HG03066 (cell line): ENCODE measurements around the gene LAYN.

Experiments used
- ATAC-seq: cut with Tn5 transposase; IDR thresholded peaks from one replicate; pipeline ENCODE4 v1.9.1; 2021; ENCODE audit warnings: low read depth; ENCODE audit not compliant: unreplicated experiment

LAYN gene

GRCh38 chr11:111531136-111531535 lies 9.4 kb upstream of the LAYN start:
- no peak for ATAC-seq

GRCh38 chr11:111531687-111532364 lies 8.7 kb upstream of the LAYN start:
- ATAC-seq: no peak

- ATAC-seq: no peak
Measured at GRCh38 chr11:111532365-111532709, 8.2 kb upstream of the LAYN start.

- ATAC-seq: no peak
Measured at GRCh38 chr11:111535281-111535680, 5.2 kb upstream of the LAYN start.

DNA sequence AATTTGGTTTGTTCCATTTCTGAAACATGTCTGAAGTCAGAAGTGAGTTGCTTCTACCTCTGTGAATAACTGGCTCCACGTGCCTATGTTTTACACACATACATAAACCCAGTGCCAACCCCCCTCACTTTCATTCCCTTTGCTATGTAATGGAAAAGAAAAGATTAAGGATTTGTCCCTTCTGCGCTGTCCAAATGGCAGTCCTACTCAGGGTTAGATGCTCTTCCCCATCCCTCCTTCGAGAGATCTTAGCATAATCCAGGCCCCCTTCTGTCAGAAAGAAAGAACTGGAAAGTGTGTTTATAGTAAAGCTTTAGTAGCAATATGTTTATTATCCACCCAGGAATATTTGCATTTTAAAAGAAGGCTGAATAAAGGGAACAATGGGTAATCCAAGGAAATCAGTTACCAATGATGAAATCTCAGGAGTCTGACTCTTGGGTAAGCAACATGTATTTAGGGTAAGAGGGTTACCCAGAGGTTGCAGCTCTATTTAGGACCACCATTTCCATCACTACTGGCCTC lies 3.1 kb upstream of the LAYN start:
- ATAC-seq: no peak

- ATAC-seq: no peak
Measured at GRCh38 chr11:111538407-111539114, 2.0 kb upstream of the LAYN start.

- ATAC-seq: no peak
Measured at GRCh38 chr11:111539426-111540113, 950 bp upstream of the LAYN start.

- ATAC-seq: no peak
Measured at GRCh38 chr11:111540937-111541253, 375 bp downstream of the LAYN start.

GRCh38 chr11:111541254-111542061 lies 938 bp downstream of the LAYN start:
- ATAC-seq: no peak

GRCh38 chr11:111542606-111543275 lies 2.2 kb downstream of the LAYN start:
- no peak for ATAC-seq

- ATAC-seq: no peak
Measured at GRCh38 chr11:111548525-111548924, 8.0 kb downstream of the LAYN start.

DNA sequence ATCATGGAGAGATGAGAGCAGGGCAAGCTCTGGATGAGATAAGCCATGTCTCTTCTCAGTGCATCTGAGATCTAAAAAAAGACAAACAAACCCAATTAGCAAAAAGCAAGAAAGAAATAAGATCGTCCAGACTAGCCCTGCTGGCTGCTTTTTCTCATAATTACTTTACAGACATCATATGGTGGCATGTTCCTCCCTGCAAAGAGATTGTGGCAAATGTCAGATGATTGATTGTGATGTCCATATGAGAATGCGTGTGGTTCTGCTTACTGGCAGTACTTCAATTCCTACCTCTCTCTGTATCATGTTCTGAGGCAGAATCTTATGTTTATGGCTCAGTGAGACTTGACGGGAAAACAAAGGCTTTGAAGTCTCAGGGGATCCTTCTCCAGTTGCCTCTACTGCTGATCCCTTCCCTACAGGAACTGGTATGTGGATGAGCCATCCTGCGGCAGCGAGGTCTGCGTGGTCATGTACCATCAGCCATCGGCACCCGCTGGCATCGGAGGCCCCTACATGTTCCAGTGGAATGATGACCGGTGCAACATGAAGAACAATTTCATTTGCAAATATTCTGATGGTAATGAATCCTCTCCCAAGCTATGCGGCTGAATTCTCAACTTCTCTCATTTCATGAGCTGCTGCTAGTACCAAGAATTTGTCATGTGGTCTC lies 8.8 kb downstream of the LAYN start:
- ATAC-seq: no peak

- no peak for ATAC-seq
Measured at GRCh38 chr11:111549869-111550203, 9.3 kb downstream of the LAYN start.

DNA sequence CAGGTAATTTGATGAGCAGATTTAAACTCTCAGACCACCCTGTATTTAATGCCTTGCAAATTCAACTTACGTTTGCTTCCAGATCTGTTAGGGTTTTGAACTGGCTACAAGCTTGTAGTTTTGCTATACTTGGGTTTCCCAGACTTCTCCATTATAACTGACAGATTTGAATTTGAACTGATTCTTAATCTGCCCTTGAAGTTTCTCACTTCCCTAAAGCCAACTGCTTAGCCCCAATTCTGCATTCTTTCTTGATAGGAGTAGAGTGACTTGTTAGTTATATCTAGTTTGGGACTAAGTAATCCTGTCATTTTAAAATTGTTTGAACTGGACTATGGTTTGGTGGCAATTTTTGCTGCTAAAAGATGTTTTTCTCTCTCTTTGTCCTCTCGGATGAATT lies 9.7 kb downstream of the LAYN start:
- ATAC-seq: no peak

DNA sequence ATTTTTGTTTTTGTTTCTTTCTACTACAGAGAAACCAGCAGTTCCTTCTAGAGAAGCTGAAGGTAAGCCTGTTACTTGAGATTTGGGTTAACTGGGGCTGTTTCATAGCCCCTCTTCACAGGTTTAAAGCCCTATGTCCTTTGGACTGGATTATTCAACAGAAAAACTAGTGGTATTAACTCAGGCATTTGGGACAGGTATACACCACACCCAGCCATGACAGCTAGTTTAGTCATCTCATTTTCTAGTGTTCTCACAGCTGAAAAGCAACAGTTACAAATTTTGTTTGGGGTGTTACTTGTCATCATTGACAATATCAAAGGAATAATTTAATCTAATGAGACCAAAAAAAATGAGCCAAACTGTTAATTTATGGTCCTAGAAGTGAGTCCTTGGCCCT lies 14.0 kb downstream of the LAYN start:
- ATAC-seq: no peak

- ATAC-seq: no peak
Measured at GRCh38 chr11:111555255-111555654, 14.7 kb downstream of the LAYN start.

- ATAC-seq: no peak
Measured at GRCh38 chr11:111557425-111558111, 17.0 kb downstream of the LAYN start.

DNA sequence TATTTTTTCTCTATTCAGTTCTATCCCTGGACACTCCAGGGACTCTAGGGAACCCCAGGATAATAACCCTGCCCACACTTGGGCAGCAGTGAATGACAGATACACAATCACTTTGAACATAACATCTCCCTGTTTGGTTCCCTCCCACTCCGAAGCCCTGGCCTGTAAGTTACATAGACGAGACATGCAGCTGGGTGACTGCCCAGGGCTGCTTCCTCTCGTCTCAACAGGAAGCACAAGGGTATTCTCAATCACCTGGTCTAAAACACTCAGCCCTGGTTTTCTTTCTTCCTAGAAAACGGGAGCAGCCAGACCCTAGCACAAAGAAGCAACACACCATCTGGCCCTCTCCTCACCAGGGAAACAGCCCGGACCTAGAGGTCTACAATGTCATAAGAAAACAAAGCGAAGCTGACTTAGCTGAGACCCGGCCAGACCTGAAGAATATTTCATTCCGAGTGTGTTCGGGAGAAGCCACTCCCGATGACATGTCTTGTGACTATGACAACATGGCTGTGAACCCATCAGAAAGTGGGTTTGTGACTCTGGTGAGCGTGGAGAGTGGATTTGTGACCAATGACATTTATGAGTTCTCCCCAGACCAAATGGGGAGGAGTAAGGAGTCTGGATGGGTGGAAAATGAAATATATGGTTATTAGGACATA lies 19.4 kb downstream of the LAYN start:
- no peak for ATAC-seq

GRCh38 chr11:111560800-111561199 lies 20.3 kb downstream of the LAYN start:
- ATAC-seq: no peak
